ENCODE data around the gene PPP1R2B.

Gene PPP1R2B

GRCh38 chr5:156879665-156880285 lies 29.7 kb downstream of the PPP1R2B start:
- no peak for DNase-seq (ENCODE audit: low read depth)

DNA sequence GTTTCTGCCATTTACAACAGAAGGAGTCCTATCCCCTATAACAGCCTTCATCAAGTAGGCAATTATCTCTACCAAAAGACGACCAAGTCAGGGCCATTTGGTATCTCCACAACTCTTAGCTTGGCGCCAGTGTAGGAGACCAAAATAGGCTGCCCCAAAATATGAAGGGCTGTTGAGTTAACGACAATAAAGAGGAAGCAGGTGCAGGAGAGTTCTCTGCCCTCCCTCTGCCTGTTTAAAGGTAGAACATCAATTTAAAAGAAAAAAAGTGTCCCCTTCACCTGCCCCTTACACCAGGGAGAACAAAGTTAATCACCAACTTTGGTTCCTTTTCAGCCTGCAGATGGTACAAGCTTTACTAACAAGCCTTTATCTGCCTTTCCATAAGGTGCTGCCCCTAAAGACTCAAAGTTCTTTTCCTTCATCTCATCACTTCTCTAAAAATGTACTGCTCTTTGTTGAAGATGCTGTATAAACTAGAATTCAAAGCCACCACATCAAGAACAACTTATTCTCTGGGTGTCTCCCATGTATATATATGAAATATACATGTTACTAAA lies 33.3 kb downstream of the PPP1R2B start:
- no peak for DNase-seq (ENCODE audit: low read depth)

GRCh38 chr5:156888520-156888919 lies 38.4 kb downstream of the PPP1R2B start:
- DNase-seq (ENCODE audit: low read depth), result no peak

GRCh38 chr5:156892223-156892622 lies 42.1 kb downstream of the PPP1R2B start:
- no peak for DNase-seq (ENCODE audit: low read depth)

- no peak for DNase-seq (ENCODE audit: low read depth)
These were observed 42.8 kb downstream of the PPP1R2B start for GRCh38 chr5:156892864-156893263.

GRCh38 chr5:156893517-156893916 lies 43.4 kb downstream of the PPP1R2B start:
- DNase-seq (ENCODE audit: low read depth), result no peak

DNA sequence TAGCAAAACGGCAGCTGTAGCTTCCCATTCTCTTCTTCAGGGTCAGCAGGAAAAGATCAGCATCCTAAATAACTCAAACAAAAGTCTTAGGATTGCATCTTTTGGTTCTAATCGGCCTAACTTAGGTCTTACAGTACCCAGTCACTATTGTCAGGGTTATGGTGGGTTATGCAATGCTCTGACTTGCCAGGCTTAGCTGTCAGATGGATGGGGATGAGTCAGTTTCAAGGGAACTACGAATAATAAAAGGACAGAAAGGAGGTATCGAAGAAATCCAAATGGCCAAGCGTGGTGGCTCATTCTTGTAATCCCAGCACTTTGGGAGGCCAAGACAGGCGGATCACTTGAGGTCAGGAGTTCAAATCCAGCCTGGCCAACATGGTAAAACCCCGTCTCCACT lies 46.5 kb downstream of the PPP1R2B start:
- DNase-seq (ENCODE audit: low read depth), result no peak

All from EH (cell line).